ENCODE data around the gene CITED4.
"Not testable (repeated sequence)": the region's sequence is repeated elsewhere in the genome, so short reads cannot be mapped to it uniquely, and the experiment has no call there.

CITED4 gene

GRCh38 chr1:40862008-40862863, at the start of gene CITED4:
Gene CITED4 (minus strand): TSS chr1:40862363. CDS start chr1:40862127, 236 bp downstream.
- peak; percentile 79 to 86 for DNase-seq

- DNase-seq = no peak
Observed at GRCh38 chr1:40911105-40911504, 48.9 kb upstream of the CITED4 start.

- DNase-seq = no peak
Observed at GRCh38 chr1:40909281-40909680, 47.1 kb upstream of the CITED4 start.

GRCh38 chr1:40908350-40908749, 46.2 kb upstream of the CITED4 start:
- no peak for DNase-seq

- no peak for DNase-seq
Observed at GRCh38 chr1:40907899-40908298, 45.7 kb upstream of the CITED4 start.

- no peak for DNase-seq
Observed at GRCh38 chr1:40906781-40907400, 44.7 kb upstream of the CITED4 start.

GRCh38 chr1:40905061-40905460, 42.9 kb upstream of the CITED4 start:
- DNase-seq = no peak

GRCh38 chr1:40903106-40903505, 40.9 kb upstream of the CITED4 start:
- DNase-seq = no peak

GRCh38 chr1:40901886-40902852, 40.0 kb upstream of the CITED4 start:
- no peak for DNase-seq

GRCh38 chr1:40899230-40899870, 37.2 kb upstream of the CITED4 start:
- no peak for DNase-seq

- no peak for DNase-seq
Observed at GRCh38 chr1:40898431-40898901, 36.3 kb upstream of the CITED4 start.

GRCh38 chr1:40897513-40897912, 35.4 kb upstream of the CITED4 start:
- no peak for DNase-seq

GRCh38 chr1:40896482-40896881, 34.3 kb upstream of the CITED4 start:
- no peak for DNase-seq

- no peak for DNase-seq
Observed at GRCh38 chr1:40895601-40896000, 33.4 kb upstream of the CITED4 start.

- not testable (repeated sequence) for DNase-seq
Observed at GRCh38 chr1:40894858-40895257, 32.7 kb upstream of the CITED4 start.

GRCh38 chr1:40894455-40894854, 32.3 kb upstream of the CITED4 start:
- no peak for DNase-seq

GRCh38 chr1:40893946-40894345, 31.8 kb upstream of the CITED4 start:
- no peak for DNase-seq

GRCh38 chr1:40892354-40892753, 30.2 kb upstream of the CITED4 start:
- DNase-seq = no peak

- DNase-seq = no peak
Observed at GRCh38 chr1:40890771-40891170, 28.6 kb upstream of the CITED4 start.

- DNase-seq = no peak
Observed at GRCh38 chr1:40887652-40888051, 25.5 kb upstream of the CITED4 start.

- DNase-seq = no peak
Observed at GRCh38 chr1:40887012-40887378, 24.8 kb upstream of the CITED4 start.

GRCh38 chr1:40886318-40887011, 24.3 kb upstream of the CITED4 start:
- DNase-seq = no peak

Measured in NCI-H187 (cell line).